Myocyte (in vitro differentiated cells): Measurements from ENCODE around the gene MEIOB. TPM values are rescaled to one million over a fixed set of nuclear protein-coding genes. Genes with fewer than 3 reads are reported as not detected.
"Not testable (repeated sequence)": the region's sequence is repeated elsewhere in the genome, so short reads cannot be mapped to it uniquely, and the experiment has no call there.

Experiments used
- DNase-seq: peaks from one replicate; pipeline ENCODE4 v3.0.0-alpha.2; 2012; ENCODE audit warnings: low read depth
- polyA plus RNA-seq: library from polyadenylated mRNA; unstranded; fragments of >200 nt; gene quantifications from one replicate; pipeline ENCODE4 v1.2.1, GENCODE V29; 2012; ENCODE audit warnings: missing spikeins
- total RNA-seq: library from RNA; depleted of rRNA; stranded (reverse); fragments of >200 nt; gene quantifications from 2 replicates; pipeline ENCODE4 v1.2.3, GENCODE V29; 2014

The MEIOB gene
- total RNA-seq: not detected in 2 replicates
- polyA plus RNA-seq: 0.06 TPM

GRCh38 chr16:1871974-1872635 lies at the start of gene MEIOB:
Gene MEIOB (minus strand): TSS chr16:1872164. CDS start chr16:1868175, 3,989 bp downstream.
- DNase-seq: no peak

GRCh38 chr16:1920727-1921171 lies 48.8 kb upstream of the MEIOB start:
- DNase-seq: no peak

DNA sequence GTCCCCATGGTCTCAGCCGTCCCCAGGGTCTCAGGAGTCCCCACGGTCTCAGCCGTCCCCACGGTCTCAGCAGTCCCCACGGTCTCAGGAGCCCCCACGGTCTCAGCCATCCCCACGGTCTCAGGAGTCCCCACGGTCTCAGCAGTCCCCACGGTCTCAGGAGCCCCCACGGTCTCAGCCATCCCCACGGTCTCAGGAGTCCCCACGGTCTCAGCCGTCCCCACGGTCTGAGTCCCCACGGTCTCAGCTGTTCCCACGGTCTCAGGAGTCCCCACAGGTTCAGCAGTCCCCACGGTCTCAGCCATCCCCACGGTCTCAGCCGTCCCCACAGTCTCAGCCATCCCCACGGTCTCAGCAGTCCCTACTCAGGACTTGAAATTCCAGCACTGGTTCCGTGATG lies 48.2 kb upstream of the MEIOB start:
- not testable (repeated sequence) for DNase-seq

GRCh38 chr16:1919327-1919998 lies 47.5 kb upstream of the MEIOB start:
- no peak for DNase-seq

DNA sequence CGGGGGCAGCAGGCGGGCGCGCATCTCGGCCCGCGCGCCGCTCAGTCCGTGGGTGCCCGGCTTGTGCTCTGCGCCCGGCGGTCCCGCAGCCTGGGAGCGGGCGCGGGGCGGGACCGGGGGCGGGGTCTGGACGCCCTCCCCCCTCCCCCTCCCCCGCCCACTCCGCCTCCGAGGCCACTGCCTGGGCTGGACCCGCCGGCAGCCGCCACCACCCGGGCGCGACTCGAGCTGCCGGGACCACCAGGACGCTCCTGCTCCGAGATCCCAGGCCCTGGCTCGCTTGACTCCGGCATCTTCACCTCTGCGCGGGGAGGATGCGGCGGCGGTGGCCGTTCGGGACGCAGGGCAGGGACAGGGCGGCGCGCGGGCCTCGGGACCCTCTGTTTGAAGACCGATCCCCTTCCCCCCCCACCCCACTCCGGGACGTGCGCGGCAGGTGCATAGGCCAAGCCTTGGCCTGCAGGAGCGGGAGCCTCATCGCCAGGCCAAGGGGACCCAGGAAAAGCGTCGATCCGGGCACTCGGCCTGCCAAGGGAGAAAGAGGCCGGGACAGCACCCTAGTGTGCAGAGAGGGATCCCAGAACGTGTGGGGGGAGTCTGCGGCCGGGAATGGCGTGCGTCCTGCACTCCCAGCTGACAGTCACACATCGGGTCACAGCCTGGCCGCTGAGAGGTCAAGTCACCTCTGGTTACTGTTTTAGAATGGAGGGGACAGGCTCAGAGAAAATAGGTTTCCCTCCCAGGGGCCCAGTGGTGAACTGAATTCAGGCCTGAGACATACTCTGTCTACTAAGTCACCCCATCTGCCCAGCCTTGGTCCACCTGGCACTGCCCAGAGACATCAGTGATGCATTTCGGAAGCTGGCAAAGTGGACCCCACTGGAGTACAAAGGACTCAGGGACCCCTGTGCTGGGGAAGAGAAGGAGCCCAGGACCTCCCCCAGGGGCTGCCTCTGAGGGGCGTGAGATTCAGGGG lies 46.7 kb upstream of the MEIOB start, which contains the start of gene HS3ST6:
Gene HS3ST6, minus strand, starts transcription at position 65 of the 976 bp plus-strand sequence. CDS start 92 bp downstream, outside the sequence.
- no peak for DNase-seq

- DNase-seq: no peak
Measured at GRCh38 chr16:1917665-1918350, 45.8 kb upstream of the MEIOB start.

GRCh38 chr16:1917056-1917664 lies 45.2 kb upstream of the MEIOB start:
- no peak for DNase-seq

- DNase-seq: no peak
Measured at GRCh38 chr16:1916640-1916990, 44.7 kb upstream of the MEIOB start.

- DNase-seq: no peak
Measured at GRCh38 chr16:1915732-1916639, 44.0 kb upstream of the MEIOB start.

DNA sequence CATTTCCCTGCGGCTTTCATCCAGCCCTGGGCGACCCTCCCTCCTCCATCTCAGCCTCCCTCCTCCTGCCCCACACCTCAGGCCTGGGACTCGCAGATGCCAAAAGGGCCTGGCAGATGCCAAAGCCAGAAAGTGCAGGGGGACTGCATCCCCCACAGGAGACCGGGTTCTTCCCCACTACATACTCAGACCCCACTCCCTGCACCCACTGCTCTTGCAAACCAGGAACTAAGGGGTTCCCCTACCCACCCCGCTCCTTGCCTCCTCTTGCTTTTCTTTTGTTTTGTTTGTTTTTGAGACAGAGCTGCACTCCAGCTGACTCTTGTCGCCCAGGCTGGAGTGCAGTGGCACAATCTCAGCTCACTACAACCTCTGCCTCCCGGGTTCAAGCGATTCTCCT lies 43.0 kb upstream of the MEIOB start:
- no peak for DNase-seq

DNA sequence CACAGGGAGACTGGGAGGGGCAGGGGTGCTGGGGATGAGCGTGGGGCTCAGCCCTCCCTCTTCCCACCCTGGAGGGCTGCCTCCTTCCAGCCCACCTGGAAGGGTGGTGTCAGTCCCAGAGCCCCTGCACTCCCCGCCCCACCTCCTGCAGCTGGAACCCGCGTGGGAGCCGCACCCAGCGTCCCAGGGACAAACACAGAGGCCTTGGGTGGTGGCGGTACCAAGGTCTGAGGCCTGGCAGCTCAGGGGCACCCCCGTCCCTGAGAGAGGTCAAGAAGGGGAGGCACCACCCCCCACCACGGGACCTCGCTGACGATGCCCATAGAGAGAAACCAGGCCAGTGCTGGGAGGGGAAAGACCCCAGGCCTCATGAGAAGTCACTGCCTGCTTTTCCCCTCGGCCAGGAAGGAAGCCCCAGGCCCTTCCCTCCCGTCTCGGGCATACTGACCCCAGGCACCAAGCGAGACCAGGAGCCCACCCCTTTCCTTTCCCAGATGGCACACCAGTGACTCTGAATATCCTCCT lies 42.2 kb upstream of the MEIOB start:
- DNase-seq: no peak

DNA sequence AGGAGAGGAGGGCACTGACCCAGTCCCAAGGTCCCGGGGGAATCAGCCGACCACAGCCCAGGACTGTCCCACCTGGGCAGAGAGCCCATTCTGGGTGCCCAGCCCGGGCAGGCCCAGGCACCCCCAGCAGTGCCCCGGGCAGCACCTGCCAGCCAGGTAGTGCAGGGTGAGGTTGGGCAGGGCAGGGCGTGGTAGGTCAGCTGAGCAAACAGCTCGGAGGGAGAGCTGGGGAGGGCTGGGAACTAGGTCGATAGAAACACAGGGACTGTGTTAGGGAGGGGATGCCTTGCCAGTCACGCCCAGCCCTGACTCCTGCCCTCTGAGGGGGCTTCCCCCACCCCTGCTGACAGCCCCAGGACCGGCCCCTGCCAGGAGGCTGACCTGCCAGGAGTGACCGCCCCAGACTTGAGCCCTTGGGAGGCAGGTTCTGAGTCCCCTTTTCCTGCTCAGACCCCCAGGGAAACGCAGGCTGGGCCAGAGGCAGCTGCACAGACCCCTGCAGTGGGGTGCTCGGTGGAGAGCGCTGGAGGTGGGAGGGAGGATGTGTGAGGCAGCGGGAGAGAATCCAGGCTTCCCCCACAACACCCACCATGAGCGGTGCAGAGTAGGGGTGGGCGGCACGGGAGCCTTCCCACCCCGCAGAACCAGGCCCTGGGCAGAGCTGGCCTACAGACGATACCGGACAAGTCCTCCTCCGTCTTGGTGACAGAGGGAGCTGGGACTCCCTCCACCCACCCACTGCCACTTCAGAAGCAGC lies 41.5 kb upstream of the MEIOB start:
- no peak for DNase-seq

DNA sequence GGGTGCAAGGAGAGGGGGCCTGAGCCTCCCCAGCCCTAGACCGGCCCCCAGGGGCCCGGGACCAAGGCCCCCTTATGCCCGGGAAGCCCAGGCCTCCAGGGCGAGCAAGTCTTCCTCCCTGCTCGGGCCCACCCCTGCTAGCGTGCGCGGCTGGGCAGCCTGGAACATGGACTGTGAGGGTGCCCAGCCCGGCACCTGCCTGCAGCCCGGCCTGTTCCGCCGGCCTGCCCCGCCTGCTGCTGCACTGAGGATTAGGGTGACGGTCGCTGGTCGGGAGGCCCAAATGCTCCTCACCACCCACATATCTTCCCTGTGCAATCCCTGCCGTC lies 40.2 kb upstream of the MEIOB start:
- DNase-seq: no peak

DNA sequence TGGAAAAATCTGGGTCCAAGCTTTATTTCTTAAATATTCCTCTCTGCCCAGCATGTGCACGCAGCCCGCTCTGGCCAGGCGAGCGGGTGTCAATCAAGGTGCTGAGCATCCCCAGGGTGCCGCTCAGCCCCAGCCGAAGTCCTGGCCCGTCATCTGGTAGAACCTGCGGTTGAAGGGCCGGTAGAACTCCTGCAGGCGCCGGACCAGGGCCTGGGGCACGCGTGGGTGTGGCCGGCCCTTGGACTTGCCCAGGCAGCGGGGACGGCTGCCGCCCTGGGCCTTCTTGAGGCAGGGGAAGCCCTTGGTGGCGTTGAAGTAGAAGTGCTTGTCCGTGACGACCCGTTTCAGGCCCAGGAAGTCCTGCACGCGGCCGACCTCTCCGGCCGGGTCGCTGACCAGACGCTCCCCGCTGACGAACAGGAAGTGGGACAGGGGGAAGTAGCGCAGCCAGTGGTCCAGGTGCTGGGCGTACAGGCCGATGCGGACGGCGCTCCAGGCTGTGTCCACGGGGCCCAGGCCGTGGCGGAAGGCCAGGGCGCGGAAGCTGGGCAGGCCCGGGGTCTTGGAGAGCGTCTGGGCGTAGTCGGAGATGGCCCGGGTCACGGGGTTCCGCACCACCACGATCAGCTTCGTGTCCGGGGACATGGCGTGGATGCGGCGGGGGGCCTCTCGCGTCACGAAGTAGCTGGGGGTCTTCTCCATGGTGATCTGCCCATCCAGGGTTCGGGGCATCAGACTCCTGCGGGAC lies 39.7 kb upstream of the MEIOB start:
- no peak for DNase-seq

- DNase-seq: no peak
Measured at GRCh38 chr16:1909561-1910231, 37.7 kb upstream of the MEIOB start.

- no peak for DNase-seq
Measured at GRCh38 chr16:1908983-1909382, 37.0 kb upstream of the MEIOB start.

DNA sequence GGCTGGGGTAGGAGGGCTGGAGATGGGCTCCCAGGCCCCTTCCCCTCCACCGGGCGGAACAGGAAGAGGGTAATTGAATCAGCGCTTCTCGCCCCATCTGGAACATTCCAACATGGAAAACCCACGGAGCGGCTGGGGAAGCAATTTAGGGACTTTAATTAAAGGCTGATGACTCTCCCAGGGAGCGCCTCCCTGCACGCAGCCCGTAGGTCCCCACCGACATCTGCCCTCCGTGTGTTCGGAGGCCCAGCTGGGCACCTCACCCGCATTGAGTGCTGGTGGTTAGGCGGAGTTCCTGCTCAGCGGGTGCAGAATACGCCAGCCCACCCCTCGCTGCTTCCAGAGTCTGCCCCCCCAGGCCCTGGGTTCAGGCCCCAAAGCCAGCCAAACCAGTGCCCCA lies 36.2 kb upstream of the MEIOB start:
- no peak for DNase-seq
